Iris pigment epithelial cell (primary cell): ENCODE data around the gene SEMA3G.

ENCODE experiments used
- DNase-seq: peaks from one replicate; pipeline ENCODE4 v3.0.0-alpha.2; 2011; ENCODE audit warnings: low read depth

SEMA3G gene

GRCh38 chr3:52479037-52479876, 34.4 kb upstream of the SEMA3G start:
- DNase-seq, result no peak

- no peak for DNase-seq
These were observed 32.8 kb upstream of the SEMA3G start for GRCh38 chr3:52477796-52478095.

GRCh38 chr3:52477076-52477795, 32.3 kb upstream of the SEMA3G start:
- no peak for DNase-seq

GRCh38 chr3:52473026-52473425, 28.1 kb upstream of the SEMA3G start:
- DNase-seq, result no peak

GRCh38 chr3:52472239-52473000, 27.5 kb upstream of the SEMA3G start:
- no peak for DNase-seq

- no peak for DNase-seq
These were observed 26.7 kb upstream of the SEMA3G start for GRCh38 chr3:52471371-52472238.

GRCh38 chr3:52470920-52471319, 26.0 kb upstream of the SEMA3G start:
- no peak for DNase-seq

GRCh38 chr3:52469001-52469400, 24.1 kb upstream of the SEMA3G start:
- DNase-seq, result no peak

- peak; percentile 78 for DNase-seq
These were observed 23.4 kb upstream of the SEMA3G start for GRCh38 chr3:52468336-52468735.

GRCh38 chr3:52463416-52463815, 18.5 kb upstream of the SEMA3G start:
- DNase-seq, result no peak

- DNase-seq, result no peak
These were observed 17.0 kb upstream of the SEMA3G start for GRCh38 chr3:52461874-52462273.

GRCh38 chr3:52458770-52459545, 14.1 kb upstream of the SEMA3G start:
- no peak for DNase-seq

GRCh38 chr3:52458031-52458760, 13.3 kb upstream of the SEMA3G start:
- DNase-seq, result no peak

- DNase-seq, result no peak
These were observed 11.9 kb upstream of the SEMA3G start for GRCh38 chr3:52456800-52457183.

- peak; percentile 18 for DNase-seq
These were observed 11.4 kb upstream of the SEMA3G start for GRCh38 chr3:52456169-52456799.

GRCh38 chr3:52455283-52456168, 10.6 kb upstream of the SEMA3G start, which contains the start of gene NISCH:
NISCH (plus strand) TSS chr3:52455604; CDS start chr3:52455642, 38 bp downstream.
- peak; percentile 71 for DNase-seq

GRCh38 chr3:52454938-52455282, 10.0 kb upstream of the SEMA3G start:
- no peak for DNase-seq

GRCh38 chr3:52454250-52454937, 9.5 kb upstream of the SEMA3G start:
- DNase-seq, result no peak
